ENCODE measurements around the gene COL19A1.
A peak's percentile ranks its signal among the peaks of the same experiment; 100 is the strongest.
"Not testable (repeated sequence)": the region's sequence is repeated elsewhere in the genome, so short reads cannot be mapped to it uniquely, and the experiment has no call there.

COL19A1 gene

DNA sequence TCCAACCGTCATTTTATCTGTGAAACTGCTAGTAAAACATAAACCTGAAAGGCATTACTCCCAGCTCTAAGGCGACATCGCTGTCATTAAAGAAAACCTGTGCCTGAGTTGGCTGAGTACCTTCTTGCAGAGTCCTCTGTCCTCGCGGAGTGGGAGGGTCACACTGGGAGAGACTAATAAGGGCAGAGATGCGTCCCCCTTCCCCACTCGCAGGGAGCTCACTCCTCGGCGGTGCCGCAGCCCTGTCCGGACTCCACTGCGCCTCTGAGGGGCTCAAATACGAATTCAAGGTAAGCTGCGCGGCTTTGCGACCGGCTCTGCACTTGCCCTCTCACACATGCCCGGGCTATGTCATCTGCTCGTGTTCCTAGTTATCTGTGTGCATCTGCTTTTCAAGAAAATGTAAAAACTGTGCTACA is at the start of gene COL19A1:
TSS of gene COL19A1 (plus strand) at position 206 of the 419 bp plus-strand sequence. CDS start 13,012 bp downstream, outside the sequence.
- no peak for DNase-seq (ENCODE audit: low read depth)

DNA sequence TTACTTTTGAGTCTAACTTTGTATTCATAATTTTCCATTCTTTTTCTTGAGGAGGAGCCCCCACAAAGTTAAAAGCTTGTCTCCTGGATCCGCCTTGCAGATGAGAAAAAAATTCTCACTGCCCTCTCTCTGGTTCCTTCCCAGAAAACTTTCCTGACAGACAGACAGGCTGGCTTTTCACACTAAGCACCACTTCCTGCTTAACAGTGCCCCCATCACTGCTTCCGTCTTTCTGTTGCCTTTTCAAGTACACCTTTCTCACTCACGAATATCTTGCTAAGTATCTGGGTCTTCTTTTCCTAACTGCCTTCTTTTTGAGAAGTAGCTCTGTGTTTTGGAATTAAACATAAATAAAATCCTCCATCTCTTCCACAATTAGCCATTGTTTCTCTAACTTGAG is 49.8 kb upstream of the COL19A1 start:
- no peak for DNase-seq (ENCODE audit: low read depth)

DNA sequence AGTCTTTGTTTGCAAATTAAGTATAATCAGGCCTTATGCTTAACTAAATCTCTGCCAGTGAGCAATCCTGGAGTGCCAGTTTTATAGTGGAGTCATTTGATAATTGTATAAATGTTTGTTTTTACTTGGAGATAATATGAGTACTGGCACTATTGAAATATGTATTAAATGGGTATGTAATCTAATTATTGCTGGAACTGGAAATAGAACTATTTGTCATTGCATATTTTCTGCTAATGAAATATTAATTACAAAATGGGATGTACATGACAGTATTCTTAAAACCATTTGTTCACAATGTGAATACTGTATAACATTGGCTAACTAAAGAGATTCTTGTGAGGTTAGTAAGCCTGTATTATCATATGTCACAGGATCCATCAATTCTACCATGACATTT is 49.0 kb upstream of the COL19A1 start:
- no peak for DNase-seq (ENCODE audit: low read depth)

DNA sequence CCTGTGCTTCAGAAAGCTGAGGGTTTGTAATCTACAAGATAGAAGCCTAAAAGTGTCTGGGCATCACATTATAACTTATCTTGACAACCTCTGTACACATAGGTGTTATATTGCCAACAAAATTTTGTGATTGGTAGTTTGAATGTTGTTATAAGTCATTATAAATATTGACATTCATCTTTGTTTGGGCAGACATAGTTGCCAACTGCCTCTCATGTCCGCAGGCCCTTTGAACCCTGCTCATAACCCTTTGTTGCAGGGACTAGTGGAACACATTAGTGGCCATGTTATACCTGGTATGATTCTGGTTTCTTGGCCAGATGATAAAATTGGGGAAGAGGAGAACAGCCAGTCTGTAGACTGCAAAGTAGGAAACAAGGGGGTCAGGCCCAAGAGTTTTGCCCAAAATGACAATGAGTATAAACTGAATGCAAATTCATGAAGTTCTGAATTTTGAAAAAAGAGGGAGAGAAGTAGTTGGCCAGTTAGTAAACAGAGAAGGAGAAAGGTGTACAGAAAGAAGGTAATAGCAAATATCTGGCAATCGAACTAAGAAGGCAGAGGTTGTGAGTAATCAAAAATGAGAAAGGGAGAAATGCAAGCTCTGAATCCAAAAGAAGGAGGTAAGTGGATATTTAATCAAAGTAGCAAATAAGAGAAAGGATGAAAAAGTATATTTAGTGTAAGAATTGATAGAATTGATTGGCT is 48.0 kb upstream of the COL19A1 start:
- no peak for DNase-seq (ENCODE audit: low read depth)

DNA sequence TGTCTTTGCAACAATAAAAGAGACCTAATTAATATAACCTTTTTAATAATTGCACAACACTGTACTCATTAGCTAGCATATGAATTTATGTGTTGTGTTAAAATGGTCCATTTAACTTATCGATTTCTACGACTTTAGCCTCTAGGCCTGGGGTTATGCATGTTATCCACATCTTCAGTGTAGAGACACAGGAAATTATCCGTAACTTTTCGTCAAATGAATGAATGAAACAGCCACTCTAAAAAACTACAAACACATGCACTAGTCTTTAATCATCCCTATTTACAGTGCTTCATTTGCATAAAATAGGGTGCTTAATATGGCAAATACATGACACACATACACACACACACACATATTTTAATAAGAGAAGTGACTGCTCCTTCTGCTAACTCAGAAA is 47.2 kb upstream of the COL19A1 start:
- DNase-seq (ENCODE audit: low read depth), result no peak

DNA sequence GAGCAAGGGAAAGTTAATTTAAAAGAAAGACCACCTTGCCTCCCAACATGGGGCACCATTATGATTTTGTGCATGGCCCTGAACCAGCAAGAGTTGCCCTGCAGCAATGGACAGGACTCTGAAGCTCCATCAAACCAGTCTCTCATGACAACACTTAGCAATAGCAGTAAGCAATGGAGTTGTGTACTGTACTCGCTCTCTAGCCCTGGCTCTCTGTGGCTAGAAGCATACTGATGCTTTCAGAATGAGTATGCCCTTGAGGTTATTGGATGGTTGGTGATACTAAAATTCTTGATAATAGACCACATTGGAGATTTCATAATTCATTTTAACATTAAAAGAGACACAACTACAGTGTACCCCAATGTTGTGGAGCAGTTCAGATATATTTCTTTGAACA is 46.3 kb upstream of the COL19A1 start:
- DNase-seq (ENCODE audit: low read depth), result no peak

DNA sequence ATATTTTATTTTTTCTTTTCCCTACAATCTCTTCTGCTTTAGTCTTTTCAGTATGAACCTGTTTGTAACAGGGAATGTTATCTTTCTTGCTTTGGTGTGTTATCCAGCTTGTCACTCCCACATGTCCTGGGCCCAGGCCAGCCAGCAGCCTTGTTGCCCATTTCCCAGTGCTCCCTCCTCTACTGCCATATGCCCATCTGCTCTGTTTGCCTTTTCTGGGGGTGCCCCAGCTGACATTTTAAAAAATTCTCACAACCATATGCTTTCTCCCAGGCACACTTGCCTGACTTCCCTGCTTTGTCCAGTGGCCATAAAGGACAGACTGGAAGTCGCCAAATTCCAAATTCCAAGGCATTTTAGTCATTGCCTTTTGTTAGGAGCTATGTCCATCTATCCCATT is 45.9 kb upstream of the COL19A1 start:
- DNase-seq (ENCODE audit: low read depth), result no peak

DNA sequence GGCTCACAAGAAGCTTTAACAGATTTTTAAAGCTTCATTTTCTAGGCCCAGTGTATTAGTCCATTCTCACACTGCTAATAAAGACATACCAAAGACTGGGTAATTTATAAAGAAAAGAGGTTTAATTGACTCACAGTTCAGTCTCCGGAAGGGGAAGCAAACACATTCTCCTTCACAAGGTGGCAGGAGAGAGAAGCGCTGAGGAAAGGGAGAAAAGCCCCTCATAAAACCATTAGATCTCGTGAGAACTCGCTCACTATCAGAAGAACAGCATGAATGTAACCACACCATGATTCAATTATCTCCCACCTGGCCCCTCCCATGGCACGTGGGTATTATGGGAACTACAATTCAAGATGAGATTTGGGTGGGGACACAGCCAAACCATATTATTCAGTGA is 42.0 kb upstream of the COL19A1 start:
- not testable (repeated sequence) for DNase-seq (ENCODE audit: low read depth)

DNA sequence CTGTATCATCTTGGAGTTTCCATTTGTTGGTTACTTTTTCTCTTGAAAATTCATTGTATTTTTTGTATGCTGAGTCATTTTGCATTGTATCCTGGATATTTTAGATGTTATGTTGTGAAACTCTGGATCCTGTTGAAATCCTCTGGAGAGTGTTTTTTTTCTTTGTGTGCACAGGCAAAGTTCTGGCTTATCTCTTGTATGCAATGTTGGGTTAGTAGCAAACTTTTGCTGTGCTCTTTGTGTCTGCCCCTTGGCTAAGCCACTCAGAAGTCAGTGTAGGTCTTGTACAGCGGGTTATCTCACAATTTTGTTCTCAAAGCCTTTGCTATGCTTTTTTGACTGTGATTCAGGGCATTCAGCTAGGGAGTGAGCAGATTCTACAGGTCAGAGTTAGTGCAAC is 40.5 kb upstream of the COL19A1 start:
- peak; percentile 4 for DNase-seq (ENCODE audit: low read depth)

DNA sequence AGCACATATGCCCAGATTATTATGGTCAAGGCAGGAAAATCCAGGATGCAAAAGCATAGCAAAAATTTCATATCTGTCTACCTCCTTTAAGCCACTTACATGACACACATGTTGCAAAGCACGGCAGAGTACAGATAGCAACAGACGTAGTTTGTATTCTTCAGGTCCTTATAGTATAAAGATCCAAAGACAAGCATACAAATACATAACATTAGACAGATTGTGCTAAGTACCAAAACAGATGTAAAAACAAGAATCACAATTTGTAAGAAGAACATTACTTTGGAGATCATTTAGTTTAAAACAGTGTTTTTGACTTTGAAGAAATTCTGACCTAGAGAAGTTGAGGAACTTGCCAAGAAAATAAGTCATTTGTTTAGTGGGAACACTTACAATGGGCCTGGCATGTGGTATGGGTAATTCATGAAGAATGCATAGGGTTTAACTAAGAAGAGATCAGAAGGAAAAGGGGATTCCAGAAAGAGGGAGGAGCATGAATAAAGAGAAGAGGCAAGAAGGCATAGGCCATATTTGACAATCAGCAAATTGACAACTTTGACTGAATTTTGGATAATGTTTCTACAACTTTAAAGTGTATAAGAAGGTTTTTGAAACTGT is 39.0 kb upstream of the COL19A1 start:
- peak; percentile 17 for DNase-seq (ENCODE audit: low read depth)

DNA sequence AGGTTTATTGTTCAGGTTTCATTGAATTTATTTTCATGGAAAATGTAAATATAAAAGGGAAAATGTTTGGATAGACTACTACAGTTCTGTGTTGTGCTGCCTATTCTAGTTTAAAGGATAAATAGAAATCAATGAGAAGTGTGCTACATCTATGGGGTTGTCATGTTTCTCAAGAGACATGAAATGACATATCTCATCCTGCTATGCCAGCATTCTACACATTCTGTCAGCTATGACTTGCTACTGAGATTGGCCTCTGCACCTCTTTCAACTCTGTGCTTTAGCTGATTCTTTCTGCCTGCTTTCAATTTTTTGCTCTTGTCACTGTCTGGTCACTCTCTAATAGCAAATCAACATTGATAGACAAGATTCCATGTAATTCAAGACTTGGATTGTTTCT is 33.8 kb upstream of the COL19A1 start:
- DNase-seq (ENCODE audit: low read depth), result no peak

DNA sequence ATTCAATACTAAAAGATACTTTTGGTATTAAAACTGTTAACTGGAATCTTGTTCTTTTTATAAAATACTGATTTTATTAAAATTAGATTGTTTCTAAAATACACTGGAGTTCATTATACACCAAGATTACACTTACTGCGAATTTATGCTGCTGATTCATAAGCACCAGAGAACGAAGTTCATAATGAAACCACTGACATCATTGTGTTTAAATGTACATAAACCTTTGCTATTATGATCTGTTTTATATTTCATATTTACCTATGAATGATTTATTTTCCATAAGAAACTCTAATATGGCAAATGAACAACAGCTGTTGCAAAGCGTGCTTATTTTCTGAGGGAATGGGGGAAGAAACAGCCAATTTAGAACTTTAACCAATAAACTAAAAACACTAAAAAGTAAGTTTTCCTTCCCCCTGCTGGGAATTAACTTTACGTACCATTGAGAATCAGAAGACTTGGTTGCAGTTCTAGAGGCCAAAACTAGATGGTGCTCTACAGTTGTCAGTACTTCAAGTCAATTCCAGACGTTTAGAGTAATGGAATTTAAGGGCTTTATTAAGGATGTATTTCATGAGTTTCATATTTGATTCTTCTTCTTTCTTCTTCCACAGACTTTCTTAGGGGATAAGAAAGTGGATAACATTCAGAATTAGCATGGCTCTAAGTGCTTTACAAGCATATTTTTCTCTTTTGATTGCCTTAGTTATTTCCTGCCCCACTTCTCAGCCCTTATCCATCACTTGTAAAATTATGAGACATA is 30.8 kb upstream of the COL19A1 start:
- DNase-seq (ENCODE audit: low read depth), result peak; percentile 75

DNA sequence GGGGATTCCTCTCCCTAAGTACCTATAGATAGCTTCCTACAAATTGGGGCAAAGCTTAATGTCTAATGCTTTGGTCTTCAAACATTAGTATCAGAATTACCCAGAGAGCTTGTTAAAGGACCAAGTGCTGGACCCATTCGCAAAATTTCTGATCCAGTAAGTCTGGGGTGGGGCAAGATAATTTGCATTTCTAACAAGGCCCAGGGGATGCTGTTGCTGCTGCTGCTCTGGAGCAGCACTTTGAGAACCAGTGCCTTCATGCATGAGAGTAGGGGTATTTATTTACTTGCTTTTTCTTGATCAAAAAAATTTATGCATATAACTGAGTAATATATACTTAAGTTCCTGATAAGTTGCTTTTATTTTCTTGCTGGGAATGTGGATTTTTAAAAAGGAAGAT is 24.5 kb upstream of the COL19A1 start:
- DNase-seq (ENCODE audit: low read depth), result no peak

DNA sequence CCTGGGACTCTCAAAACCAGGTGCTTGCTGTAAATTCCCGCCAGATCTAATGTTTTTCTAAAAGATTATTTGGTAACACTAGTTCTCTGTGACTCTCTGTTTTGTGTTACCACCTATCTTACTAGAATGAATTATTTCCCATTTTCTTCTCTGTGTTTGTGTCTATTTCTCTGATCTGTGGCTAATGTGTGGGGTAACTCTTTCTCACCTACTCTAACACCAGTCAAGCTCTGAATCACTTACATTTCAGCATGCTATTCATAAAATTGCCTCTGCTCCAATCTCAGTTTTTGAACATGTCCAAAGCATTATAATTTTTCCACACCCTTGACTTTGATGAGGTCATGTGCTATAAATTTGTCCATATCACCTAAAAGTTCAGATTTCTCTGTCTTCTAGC is 23.2 kb upstream of the COL19A1 start:
- DNase-seq (ENCODE audit: low read depth), result no peak

DNA sequence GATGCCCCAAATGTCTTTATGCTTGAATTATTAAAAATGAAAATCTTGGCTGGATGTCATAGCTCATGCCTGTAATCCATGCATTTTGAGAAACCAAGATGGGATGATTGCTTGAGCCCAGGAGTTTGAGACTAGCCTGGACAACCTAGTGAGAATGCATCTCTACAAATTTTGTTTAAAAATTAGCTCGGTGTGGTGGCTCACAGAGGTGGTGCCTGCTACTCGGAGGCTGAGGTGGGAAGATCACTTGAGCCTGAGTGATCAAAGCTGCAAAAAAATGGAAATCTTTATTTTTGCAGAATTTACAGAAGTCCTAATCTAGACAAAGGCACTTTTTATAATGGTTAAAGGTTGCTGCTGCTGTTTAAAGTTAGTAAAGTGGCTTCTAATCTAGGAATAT is 20.0 kb upstream of the COL19A1 start:
- no peak for DNase-seq (ENCODE audit: low read depth)

DNA sequence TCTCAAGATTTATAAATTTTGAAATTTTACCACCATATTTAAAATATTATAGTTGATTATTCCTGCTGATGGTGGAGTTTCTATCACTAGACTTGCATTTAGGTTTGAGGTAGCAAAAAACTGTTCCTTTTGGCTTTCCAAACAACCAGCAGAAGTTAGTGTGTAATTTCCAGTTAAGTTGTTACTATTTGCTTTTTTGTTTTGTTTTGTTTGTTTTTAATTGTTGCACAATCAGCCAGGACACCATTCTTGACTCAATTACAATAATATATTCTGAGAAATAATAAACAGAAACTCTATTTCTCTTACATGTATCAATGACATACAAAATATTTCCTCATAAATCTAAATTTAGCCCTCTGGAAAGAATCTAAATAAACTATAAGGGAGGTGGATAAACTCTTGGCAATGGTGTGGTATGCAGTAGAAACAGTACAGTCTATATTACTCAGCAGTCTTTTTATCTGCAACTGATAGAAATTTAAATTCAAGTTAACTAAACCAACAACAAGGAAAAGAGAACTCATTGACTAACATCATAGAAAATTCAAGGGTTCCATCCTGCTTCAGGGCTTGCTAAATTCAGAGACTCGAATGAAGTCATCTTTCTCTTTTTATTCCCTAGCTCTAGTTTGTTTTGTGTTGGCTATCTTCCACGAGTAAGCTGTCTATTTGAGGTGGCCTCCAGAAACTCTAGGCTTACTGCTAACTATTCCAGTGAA is 19.4 kb upstream of the COL19A1 start:
- DNase-seq (ENCODE audit: low read depth), result no peak

DNA sequence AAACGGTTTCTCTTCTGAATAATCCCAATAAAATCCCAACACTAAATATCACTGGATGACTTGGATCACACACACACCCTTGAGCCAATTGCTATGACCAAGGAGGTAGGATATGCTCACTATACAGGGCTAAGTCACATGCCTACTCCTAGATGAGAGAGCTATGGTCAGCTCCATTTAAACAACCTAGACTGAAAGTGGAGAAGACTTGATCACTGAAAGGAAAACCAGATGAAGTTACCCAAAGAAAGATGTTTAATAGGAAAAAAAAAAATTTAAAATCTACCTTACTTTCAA is 18.9 kb upstream of the COL19A1 start:
- DNase-seq (ENCODE audit: low read depth), result no peak

DNA sequence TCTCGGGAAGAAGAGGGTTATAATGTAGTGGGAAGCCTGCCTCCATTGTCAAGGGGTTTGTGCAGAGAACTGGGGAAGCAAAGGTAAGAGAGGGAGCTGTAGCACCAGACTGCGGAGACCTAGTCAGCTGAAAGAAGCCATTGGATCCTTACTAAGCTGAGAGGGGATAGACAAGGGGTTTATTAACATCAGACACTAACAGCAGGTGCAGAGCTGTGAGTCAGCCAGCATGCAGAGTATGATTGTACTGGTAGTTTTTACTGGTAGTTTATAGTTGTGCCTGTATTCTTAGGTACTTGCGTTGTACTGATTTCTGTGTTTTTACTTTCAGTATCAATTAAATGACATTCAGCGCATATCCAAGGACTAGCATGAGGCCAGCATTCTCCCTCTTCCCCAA is 17.8 kb upstream of the COL19A1 start:
- no peak for DNase-seq (ENCODE audit: low read depth)

DNA sequence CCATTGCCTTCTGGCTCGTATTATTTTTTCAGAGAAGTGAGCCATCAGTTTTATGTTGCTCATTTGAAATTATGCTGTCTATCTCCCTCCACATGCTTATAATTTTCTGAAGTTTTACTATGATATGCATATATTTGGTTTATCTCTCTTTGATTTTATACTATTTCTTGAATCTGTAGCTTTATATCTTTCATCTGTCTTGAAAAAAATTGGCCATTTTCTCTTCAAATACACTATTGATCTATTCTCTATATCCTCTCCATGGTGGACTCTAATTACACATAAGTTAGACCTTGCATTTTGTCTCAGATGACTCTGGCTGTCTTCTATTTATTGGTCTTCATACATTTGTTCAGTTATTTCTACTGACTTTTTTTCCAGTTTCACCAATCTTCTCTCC is 13.7 kb upstream of the COL19A1 start:
- DNase-seq (ENCODE audit: low read depth), result no peak

DNA sequence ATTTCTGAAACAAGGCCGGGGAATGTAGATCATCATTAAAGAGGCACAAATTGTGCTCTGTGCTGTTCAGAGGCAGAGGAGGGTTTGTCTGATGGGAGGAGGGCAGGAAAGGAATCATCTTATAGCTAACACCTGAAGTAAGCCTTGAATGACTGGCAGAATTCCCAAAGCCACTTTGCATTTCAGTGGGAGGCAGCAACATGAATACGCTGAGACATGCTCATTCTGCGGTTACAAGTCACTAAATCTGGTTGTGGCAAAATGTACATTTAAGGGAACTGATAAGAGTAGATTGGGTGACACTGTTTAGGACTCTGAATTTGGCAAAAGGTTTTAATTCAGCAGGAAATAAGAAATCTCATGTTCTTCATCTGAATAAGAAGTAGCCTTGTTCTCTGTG is 4.4 kb upstream of the COL19A1 start:
- no peak for DNase-seq (ENCODE audit: low read depth)

DNA sequence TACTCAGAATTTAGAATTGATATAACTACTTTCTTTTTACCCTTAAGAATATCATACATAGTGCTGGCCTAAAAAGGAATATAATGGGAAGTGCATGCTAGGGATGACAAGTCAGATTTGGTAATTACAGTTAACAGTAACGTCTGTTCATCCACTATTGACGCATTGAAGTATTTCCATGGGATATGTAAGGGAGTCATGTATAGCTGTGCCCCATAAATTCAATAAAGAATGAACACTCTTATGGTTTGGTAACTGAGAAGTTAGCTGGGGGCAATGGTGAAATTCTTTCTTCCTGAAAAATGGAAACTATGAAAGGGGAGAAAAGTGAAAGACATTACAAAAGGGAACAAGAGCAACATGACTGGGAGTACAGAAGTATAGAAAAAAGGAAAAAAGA is 2.6 kb upstream of the COL19A1 start:
- no peak for DNase-seq (ENCODE audit: low read depth)

DNA sequence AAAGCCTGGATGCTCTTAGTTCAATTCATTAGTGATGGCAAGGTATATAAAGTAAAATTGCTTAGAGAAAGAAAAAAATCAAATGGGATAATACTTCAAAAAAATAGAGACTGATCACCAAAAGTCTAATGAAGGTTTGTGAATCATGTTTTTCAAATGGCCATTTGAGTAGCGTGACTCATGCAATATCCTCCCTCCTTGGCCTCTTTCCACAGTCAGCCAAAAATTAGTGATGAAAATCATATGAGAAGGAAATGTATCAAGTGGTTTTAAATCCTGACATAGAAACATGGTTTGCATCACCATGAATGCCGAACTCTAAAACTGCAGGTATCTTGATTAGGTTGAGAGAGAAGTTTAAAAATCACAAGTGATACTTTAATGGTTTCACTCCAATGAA is 1.2 kb upstream of the COL19A1 start:
- DNase-seq (ENCODE audit: low read depth), result peak; percentile 34

Data from fibroblast of the conjunctiva (primary cell).